BJ (cell line): Measurements from ENCODE around the gene EHBP1. TPM values are rescaled to one million over a fixed set of nuclear protein-coding genes. Genes with fewer than 3 reads are reported as not detected.

ENCODE experiments used
- CTCF ChIA-PET: fragments of 350-600 bp; formaldehyde crosslinking; extraction: SDS; loops from one replicate; lab custom pipeline; 2021; ENCODE audit warnings: antibody characterized with exemption, inconsistent platforms; lab: Yijun Ruan, JAX
- POLR2A ChIA-PET: fragments of 300-600 bp; sonication (Branson Sonifier 250); formaldehyde crosslinking; extraction: SDS; loops from one replicate; lab custom pipeline; 2021; ENCODE audit warnings: antibody characterized with exemption; lab: Charles Lee
- DNase-seq: peaks from one replicate; pipeline ENCODE4 v3.0.0-alpha.2; 2011; ENCODE audit warnings: low read depth
- H3K27me3 ChIP-seq: 2 replicates; pipeline ENCODE4 v1.6.0; 2011; ENCODE audit warnings: low read length; ENCODE audit not compliant: control insufficient read depth, insufficient read depth
- H3K36me3 ChIP-seq: 2 replicates; pipeline ENCODE4 v1.5.1; 2011; ENCODE audit warnings: low read length; ENCODE audit not compliant: control insufficient read depth, insufficient read depth
- H3K4me3 ChIP-seq: 2 replicates; pipeline ENCODE4 v1.5.1; 2011; ENCODE audit warnings: low read depth, mild to moderate bottlenecking, control low read depth, low read length
- polyA plus RNA-seq: library from polyadenylated mRNA; depleted of rRNA; stranded (reverse); fragments of >200 nt; gene quantifications from 2 replicates; pipeline ENCODE4 v1.2.3, GENCODE V29; 2011
- TF ChIP-seq, protein P1 (sequence below): IDR thresholded peaks from 2 replicates; pipeline ENCODE4 v1.5.1; 2011; ENCODE audit warnings: low read depth, mild to moderate bottlenecking, control low read depth, inconsistent platforms, low read length, moderate library complexity; ENCODE audit not compliant: insufficient read depth

The EHBP1 gene
- polyA plus RNA-seq, 1 experiment = 43.8 TPM

DNA sequence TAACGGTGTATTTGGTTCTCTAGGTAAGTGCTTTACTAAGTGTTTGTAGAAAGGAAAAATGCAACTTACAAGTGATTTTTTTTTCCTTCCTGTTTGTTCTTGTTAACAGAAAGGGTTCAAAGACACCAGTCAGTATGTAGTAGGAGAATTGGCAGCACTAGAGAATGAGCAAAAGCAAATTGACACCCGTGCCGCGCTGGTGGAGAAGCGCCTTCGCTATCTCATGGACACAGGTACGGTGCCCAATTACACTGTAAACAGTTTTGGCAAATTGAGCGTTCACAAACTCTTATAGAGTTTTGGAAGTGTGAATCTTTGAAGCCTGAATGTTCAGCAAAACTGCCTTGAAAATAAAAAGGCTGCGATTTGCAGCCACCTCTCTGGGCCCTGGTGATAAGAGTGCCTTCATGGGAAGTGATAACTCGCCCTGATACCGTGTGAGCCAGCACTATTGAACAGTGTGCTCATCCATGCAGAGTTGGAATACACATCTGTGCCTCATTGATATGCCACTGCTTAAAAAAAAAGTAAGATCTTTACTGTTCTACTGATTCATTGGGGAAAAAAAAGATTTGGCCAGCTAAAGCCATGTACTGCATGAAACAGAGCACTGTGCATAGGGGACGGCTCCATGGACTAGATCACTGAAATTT, 291.1 kb downstream of the EHBP1 start:
- CTCF ChIA-PET = no interaction called here
- POLR2A ChIA-PET = no interaction called here
- no peaks in the 10 kb centered on the region for H3K27me3 ChIP-seq
- TF ChIP-seq, protein P1, sequence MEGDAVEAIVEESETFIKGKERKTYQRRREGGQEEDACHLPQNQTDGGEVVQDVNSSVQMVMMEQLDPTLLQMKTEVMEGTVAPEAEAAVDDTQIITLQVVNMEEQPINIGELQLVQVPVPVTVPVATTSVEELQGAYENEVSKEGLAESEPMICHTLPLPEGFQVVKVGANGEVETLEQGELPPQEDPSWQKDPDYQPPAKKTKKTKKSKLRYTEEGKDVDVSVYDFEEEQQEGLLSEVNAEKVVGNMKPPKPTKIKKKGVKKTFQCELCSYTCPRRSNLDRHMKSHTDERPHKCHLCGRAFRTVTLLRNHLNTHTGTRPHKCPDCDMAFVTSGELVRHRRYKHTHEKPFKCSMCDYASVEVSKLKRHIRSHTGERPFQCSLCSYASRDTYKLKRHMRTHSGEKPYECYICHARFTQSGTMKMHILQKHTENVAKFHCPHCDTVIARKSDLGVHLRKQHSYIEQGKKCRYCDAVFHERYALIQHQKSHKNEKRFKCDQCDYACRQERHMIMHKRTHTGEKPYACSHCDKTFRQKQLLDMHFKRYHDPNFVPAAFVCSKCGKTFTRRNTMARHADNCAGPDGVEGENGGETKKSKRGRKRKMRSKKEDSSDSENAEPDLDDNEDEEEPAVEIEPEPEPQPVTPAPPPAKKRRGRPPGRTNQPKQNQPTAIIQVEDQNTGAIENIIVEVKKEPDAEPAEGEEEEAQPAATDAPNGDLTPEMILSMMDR = no peak
- DNase-seq = no peak
- H3K4me3 ChIP-seq = no peak overlapping the region
- H3K36me3 ChIP-seq = peaks cover 5% of the 10 kb centered on the region; the same call in 1 of the 2 replicates

DNA sequence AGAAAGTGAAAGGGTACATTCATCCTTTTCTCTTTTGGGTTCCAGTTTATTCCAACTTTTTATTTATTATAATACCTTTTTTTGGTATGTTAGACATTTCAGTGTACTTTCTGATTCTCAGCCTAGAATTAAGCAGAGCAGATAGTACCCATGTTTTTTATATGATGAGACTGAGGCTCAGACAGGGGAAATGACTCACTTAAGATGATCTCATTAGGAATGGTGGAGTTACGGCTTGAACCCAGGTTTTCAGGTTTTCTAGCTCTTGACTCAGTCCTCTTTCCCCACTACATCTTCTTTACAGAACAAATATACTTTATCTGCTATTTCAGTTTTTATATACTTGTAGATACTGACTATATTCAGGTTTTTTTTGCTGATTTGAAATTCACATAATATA, 293.4 kb downstream of the EHBP1 start:
- POLR2A ChIA-PET = no interaction called here
- H3K36me3 ChIP-seq = peaks cover 5% of the 10 kb centered on the region; the same call in 1 of the 2 replicates

DNA sequence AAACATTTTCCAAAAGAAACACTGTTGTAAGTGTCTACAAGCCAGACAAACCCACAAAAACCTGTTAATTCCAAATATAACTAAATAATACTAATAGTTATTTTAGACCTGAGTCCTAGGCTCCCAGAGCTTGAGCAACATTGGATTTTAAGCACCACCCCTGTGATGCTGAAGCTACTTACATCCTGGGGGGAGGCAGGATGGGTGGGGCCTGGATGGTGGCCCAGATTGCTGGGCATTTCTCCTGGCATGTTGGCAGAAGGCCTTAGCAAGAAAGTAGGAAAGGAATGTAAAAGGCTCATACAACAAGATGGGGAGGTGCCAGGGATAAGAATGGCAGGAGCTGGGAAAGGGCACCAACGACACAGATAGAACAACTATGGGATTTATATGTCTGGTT, 294.4 kb downstream of the EHBP1 start:
- no peak for DNase-seq
- TF ChIP-seq, protein P1 = no peak
- Histone ChIP-seq H3K36me3 (peaks cover 2% of the 10 kb centered on the region; the same call in 1 of the 2 replicates), H3K4me3 (no peak overlapping the region), H3K27me3 (no peaks in the 10 kb centered on the region)
- ChIA-PET POLR2A (no interaction called here), CTCF (interaction anchor here (1.5 kb wide), 1 partner anchor 16 kb away, joined by 3 read pairs; no protein-coding TSS in a partner anchor)

More for the DNA sequence above, 293.4 kb downstream of the EHBP1 start:
- no peaks in the 10 kb centered on the region for H3K27me3 ChIP-seq
- TF ChIP-seq, protein P1 = no peak
- CTCF ChIA-PET = interaction anchor here (0.8 to 1.5 kb wide), 2 partner anchors 15 to 425 kb away, joined by 3 to 4 read pairs; no protein-coding TSS in a partner anchor
- DNase-seq = no peak
- H3K4me3 ChIP-seq = no peak overlapping the region

DNA sequence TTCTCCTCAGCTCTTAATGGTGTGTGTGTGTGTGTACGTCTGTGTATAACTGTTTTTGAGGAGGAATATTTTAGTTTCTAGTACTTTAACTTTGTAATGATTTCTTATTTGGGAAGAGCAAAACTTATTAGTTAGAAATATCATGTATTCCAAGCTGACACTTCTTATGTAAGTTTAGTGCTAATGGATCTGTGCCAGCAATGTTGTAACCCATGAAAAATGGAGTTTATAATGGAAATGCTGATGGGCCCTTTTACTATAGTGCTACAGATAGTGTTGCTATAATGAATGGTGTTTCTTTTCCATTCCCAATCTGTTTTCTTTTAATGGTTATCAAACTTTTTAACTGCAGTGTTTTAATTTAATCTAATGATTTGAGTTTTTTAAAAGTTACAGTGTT, 295.3 kb downstream of the EHBP1 start:
- TF ChIP-seq, protein P1 = no peak

DNA sequence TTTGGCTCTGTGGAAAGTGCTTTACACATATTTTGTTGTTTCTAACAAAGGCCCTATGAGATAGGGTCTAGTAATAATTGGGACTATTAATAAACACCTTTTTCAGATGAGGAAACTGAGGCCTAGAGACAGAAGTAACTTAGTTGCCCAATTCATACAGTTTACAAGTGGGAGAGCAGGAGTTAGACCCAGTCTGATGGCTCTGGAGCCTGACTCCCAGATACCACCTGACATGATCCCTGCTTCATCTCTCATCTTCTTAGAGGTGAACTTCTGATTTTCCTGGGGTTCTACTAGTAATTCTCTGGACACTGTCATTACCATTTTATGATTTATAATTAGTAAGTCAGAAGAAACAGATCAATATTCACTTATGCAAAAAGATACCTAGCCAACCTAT, 296.1 kb downstream of the EHBP1 start:
- H3K4me3 ChIP-seq = no peak overlapping the region
- TF ChIP-seq, protein P1 = no peak
- H3K36me3 ChIP-seq = peaks cover 2% of the 10 kb centered on the region
- H3K27me3 ChIP-seq = no peaks in the 10 kb centered on the region
- POLR2A ChIA-PET = no interaction called here
- CTCF ChIA-PET = no interaction called here
- no peak for DNase-seq

More for the DNA sequence above, 295.3 kb downstream of the EHBP1 start:
- peaks cover 4% of the 10 kb centered on the region for H3K36me3 ChIP-seq
- H3K27me3 ChIP-seq = no peaks in the 10 kb centered on the region
- ChIA-PET POLR2A (no interaction called here), CTCF (no interaction called here)
- no peak for DNase-seq
- H3K4me3 ChIP-seq = no peak overlapping the region
